Measurements from ENCODE around the gene CBLN3.

The CBLN3 gene

DNA sequence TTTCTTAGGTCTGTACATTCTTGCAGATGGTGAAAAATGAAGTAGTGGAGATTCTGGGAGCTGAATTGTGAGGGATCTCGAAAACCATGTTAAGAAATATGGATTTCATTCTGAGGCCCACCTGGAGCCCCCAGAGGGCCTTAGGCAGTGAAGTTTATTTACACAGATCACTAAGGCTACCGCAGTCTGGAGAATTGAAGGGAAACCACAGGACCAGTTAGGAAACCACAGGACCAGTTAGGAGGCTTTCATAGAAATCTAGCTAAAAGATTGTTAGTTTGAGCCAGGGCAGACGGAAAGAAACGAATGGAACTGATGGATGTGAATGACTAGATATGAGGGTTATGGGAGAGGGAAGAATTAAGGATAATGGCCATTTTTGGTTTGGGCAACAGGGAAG lies 7.2 kb downstream of the CBLN3 start:
- Mint-ChIP-seq H3K36me3 (ENCODE audit: low read depth) (no peaks in the 10 kb centered on the region), H3K4me1 (ENCODE audit: low read depth) (peaks cover 17% of the 10 kb centered on the region), H3K27me3 (peaks cover 8% of the 10 kb centered on the region), H3K9me3 (no peaks in the 10 kb centered on the region), H3K4me3 (no peak overlapping the region), H3K27ac (no peak overlapping the region)

DNA sequence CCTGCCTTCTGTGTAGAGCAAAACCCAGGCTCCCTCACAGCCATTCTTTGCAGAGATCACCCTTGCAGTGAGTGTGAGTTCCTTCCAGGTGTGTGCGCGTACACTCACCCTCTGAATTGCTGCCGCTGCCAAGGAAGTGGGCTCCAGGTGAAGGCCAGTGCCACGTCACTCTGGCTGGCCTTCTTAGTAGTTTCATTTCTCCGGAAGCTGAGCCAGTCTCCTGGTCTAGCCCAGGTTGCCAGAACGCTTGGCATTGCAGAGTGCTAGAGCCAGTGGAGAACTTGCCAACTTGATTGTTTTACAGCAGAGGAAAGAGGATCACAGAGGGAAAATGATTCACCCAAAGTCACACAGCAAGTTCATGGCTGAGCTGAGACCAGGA lies 11.0 kb downstream of the CBLN3 start:
- Mint-ChIP-seq H3K27me3 (peaks cover 8% of the 10 kb centered on the region), H3K4me3 (no peak overlapping the region), H3K4me1 (ENCODE audit: low read depth) (no peaks in the 10 kb centered on the region), H3K36me3 (ENCODE audit: low read depth) (no peaks in the 10 kb centered on the region), H3K9me3 (no peaks in the 10 kb centered on the region), H3K27ac (no peak overlapping the region)

DNA sequence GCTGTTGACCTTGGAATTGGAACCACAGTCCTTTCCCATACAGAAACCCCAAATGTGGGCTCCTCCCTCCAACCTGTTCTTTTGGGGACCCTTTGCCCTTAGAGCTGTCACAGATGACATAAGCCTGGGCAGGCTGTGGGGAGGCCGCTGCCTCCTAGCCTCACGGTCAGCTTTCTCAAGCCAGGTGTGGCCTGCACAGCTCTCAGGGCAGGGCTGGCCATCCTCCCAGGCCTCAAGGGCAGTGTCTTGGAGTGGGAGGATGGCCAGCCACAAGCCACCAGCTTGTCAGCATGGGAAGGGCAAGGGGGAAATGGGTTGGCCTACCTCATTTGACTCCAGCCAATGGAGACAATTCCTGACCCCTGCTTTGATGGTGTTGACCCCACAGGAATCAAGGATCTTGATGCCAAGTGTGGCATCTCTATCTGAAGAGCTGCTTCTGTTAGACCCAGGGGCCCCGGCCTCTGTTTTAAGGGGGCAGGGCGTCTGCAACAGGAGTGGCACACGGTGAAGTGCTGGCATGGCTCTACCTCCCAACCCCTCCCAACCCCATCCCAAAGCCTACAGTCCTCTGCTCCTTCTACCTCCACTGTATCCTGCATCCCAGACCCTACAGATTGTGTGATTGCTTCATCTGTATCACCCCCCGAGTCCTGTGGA lies 11.5 kb downstream of the CBLN3 start:
- H3K9me3 Mint-ChIP-seq: no peaks in the 10 kb centered on the region
- peaks cover 8% of the 10 kb centered on the region for H3K27me3 Mint-ChIP-seq
- no peaks in the 10 kb centered on the region for H3K36me3 Mint-ChIP-seq (ENCODE audit: low read depth)
- no peak overlapping the region for H3K27ac Mint-ChIP-seq
- no peaks in the 10 kb centered on the region for H3K4me1 Mint-ChIP-seq (ENCODE audit: low read depth)
- no peak overlapping the region for H3K4me3 Mint-ChIP-seq

DNA sequence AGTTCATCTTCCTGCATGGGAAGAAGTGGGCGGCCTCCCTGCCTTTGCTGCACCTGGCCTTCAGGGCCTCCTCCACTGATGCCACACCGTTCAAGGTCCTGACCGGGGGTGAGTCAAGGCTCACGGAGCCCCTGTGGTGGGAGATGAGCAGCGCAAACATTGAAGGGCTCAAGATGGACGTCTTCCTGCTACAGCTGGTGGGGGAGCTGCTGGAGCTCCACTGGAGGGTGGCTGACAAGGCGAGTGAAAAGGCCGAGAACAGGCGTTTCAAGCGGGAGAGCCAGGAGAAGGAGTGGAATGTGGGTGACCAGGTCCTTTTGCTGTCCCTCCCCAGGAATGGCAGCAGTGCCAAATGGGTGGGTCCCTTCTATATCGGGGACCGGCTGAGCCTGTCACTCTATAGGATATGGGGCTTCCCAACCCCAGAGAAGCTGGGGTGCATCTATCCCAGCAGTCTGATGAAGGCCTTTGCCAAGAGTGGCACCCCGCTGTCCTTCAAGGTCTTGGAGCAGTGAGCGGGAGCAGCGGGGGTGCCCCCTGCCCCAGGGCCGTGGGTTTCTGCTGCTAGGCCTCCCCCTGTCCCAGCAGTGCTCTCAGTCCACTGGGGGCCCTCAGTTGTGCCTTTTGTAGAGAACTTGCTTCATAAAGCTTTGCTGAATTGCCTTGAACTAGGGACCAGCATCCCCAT lies 12.4 kb downstream of the CBLN3 start:
- Mint-ChIP-seq H3K4me3 (no peak overlapping the region), H3K27ac (no peak overlapping the region), H3K36me3 (ENCODE audit: low read depth) (no peaks in the 10 kb centered on the region), H3K9me3 (no peaks in the 10 kb centered on the region), H3K4me1 (ENCODE audit: low read depth) (no peaks in the 10 kb centered on the region), H3K27me3 (peaks cover 8% of the 10 kb centered on the region)

DNA sequence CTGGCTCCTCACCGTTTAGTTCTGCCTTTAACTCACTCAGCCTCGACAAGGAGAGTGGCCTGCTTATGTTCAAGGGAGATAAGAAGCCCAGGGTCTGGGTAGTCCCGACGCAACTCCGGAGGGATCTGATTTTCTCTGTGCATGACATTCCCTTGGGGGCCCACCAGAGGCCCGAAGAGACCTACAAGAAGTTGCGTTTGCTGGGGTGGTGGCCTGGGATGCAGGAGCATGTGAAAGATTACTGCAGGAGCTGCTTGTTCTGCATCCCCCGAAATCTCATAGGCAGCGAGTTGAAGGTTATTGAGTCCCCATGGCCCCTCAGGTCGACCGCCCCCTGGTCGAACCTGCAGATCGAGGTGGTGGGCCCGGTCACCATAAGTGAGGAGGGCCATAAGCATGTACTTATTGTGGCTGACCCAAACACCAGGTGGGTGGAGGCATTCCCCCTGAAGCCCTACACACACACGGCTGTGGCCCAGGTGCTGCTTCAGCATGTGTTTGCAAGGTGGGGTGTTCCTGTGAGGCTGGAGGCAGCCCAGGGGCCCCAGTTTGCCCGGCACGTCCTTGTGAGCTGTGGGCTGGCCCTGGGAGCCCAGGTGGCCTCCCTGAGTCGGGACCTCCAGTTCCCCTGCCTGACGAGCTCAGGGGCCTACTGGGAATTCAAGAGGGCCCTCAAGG lies 13.1 kb downstream of the CBLN3 start:
- Mint-ChIP-seq H3K36me3 (ENCODE audit: low read depth) (no peaks in the 10 kb centered on the region), H3K4me3 (no peak overlapping the region), H3K4me1 (ENCODE audit: low read depth) (no peaks in the 10 kb centered on the region), H3K9me3 (no peaks in the 10 kb centered on the region), H3K27me3 (peaks cover 8% of the 10 kb centered on the region), H3K27ac (no peak overlapping the region)

DNA sequence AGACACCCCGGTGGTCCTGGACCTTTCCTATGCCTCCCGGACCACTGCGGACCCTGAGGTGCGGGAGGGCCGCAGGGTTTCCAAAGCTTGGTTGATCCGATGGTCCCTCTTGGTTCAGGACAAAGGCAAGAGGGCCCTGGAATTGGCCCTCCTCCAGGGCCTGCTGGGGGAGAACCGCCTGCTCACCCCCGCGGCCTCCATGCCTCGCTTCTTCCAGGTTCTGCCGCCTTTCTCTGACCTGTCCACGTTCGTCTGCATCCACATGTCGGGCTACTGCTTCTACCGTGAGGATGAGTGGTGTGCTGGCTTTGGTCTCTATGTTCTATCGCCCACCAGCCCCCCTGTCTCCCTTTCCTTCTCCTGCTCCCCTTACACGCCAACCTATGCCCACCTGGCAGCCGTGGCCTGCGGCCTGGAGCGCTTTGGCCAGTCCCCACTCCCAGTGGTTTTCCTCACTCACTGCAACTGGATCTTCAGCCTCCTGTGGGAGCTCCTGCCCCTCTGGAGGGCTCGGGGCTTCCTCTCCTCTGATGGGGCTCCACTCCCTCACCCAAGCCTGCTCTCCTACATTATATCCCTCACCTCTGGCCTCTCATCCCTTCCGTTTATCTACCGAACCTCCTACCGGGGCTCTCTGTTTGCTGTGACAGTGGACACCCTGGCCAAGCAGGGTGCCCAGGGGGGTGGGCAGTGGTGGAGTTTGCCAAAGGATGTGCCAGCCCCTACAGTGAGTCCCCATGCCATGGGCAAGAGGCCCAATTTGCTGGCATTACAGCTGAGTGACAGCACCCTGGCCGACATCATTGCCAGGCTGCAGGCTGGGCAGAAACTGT lies 13.8 kb downstream of the CBLN3 start:
- no peaks in the 10 kb centered on the region for H3K36me3 Mint-ChIP-seq (ENCODE audit: low read depth)
- H3K4me1 Mint-ChIP-seq (ENCODE audit: low read depth): no peaks in the 10 kb centered on the region
- H3K27ac Mint-ChIP-seq: no peak overlapping the region
- no peak overlapping the region for H3K4me3 Mint-ChIP-seq
- peaks cover 8% of the 10 kb centered on the region for H3K27me3 Mint-ChIP-seq
- H3K9me3 Mint-ChIP-seq: no peaks in the 10 kb centered on the region

DNA sequence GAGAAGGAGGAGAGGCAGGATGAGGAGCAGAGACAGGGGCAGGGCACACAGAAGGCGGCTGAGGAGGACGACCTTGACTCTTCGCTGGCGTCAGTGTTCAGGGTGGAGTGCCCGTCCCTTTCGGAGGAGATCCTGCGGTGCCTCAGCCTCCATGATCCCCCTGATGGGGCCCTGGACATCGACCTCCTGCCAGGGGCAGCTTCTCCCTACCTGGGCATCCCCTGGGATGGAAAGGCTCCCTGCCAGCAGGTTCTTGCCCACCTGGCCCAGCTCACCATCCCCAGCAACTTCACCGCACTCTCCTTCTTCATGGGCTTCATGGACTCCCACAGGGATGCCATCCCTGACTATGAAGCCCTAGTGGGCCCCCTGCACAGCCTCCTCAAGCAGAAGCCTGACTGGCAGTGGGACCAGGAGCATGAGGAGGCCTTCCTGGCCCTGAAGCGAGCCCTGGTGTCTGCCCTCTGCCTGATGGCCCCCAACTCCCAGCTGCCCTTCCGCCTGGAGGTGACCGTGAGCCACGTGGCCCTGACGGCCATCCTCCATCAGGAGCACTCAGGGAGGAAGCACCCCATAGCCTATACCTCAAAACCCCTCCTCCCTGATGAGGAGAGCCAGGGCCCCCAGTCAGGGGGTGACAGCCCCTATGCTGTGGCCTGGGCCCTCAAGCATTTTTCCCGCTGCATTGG lies 14.6 kb downstream of the CBLN3 start:
- Mint-ChIP-seq H3K27me3 (peaks cover 8% of the 10 kb centered on the region), H3K4me1 (ENCODE audit: low read depth) (no peaks in the 10 kb centered on the region), H3K4me3 (no peak overlapping the region), H3K9me3 (no peaks in the 10 kb centered on the region), H3K27ac (no peak overlapping the region), H3K36me3 (ENCODE audit: low read depth) (no peaks in the 10 kb centered on the region)

DNA sequence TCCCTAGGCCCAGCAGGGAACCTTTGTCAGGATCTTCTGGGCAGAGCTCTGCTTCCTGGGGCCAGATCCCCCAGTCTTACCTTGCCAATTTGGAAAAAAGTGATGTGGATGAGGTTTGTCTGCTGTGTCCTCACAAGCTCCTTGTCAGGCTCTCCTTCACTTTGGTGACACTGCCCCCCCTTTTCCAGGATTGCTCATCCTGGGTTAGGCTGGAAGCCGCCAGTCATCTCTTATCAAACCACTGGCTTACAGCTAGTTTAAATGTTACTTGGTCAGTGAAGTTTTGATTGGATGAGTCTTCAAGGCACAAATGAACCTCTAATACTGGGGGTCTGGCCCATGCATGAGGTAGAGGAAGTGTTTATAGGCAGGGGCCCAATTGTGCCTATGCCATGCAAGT lies 15.4 kb downstream of the CBLN3 start:
- Mint-ChIP-seq H3K27me3 (peaks cover 5% of the 10 kb centered on the region), H3K36me3 (ENCODE audit: low read depth) (no peaks in the 10 kb centered on the region), H3K9me3 (no peaks in the 10 kb centered on the region), H3K27ac (no peak overlapping the region), H3K4me1 (ENCODE audit: low read depth) (no peaks in the 10 kb centered on the region), H3K4me3 (no peak overlapping the region)

DNA sequence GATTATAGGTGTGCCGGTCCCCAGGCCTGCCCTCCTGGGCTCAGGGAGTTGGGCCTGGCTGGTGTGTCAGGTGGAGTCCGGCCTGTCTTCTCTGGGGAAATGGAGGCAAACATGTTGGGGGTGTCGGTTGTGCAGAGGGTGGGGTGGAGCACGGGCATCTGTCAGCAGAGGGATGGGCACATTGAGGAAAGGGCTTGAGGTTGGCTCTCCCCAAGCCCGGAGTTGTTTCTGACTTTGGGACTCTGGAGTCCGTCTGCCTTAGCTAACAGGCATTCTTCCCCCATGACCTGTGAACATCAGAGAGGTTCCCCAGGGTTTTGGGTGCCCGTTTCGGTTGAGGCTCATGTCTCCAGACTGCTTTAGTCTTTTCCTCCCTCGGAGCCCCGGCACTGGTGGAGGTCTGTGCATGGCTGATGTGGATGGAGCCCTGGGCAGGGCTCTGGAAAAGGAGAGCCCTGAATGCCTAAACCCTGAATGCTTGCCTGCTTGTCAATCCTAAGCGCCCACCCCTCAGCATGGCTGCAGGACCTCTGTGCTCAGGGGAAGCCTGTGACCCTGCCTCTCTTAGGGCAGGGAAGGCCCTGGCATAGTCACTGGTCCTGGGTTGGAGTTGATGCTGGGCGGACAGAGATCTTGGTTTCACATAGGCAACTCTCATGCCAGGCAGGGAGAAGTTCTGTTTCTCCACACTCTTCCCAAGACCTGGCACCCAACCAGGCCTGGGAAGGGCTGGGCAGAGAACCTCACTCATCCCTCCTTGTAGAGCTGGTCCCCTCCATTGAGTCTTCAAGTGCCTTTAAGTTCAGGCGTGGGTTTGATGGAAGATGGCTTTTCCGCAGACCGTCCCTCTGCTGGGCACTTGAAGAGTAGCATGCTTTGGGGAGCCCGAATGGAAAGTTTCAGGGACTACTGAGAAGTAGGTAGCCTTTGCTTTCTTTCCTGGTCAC lies 17.8 kb downstream of the CBLN3 start:
- no peaks in the 10 kb centered on the region for H3K9me3 Mint-ChIP-seq
- H3K27me3 Mint-ChIP-seq: no peaks in the 10 kb centered on the region
- no peak overlapping the region for H3K27ac Mint-ChIP-seq
- H3K4me1 Mint-ChIP-seq (ENCODE audit: low read depth): no peaks in the 10 kb centered on the region
- no peak overlapping the region for H3K4me3 Mint-ChIP-seq
- H3K36me3 Mint-ChIP-seq (ENCODE audit: low read depth): no peaks in the 10 kb centered on the region

DNA sequence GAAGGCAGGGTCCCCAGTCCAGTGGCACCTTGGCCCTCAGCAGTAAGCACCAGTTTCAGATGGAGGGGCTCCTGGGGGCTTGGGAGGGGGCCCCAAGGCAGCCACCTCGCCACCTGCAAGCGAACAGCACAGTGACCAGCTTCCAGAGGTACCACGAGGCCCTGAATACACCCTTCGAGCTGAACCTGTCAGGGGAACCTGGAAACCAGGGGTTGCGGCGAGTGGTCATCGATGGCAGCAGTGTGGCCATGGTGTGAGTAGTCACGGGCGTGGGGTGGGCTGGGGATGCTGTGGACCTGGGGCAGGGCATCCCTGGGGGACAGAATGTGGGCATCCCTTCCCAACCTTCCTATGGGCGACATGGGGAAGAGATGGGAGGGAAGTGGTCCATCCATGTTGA lies 19.5 kb downstream of the CBLN3 start:
- Mint-ChIP-seq H3K4me3 (no peak overlapping the region), H3K27ac (no peak overlapping the region), H3K27me3 (peaks cover 6% of the 10 kb centered on the region), H3K4me1 (ENCODE audit: low read depth) (no peaks in the 10 kb centered on the region), H3K36me3 (ENCODE audit: low read depth) (no peaks in the 10 kb centered on the region), H3K9me3 (no peaks in the 10 kb centered on the region)

DNA sequence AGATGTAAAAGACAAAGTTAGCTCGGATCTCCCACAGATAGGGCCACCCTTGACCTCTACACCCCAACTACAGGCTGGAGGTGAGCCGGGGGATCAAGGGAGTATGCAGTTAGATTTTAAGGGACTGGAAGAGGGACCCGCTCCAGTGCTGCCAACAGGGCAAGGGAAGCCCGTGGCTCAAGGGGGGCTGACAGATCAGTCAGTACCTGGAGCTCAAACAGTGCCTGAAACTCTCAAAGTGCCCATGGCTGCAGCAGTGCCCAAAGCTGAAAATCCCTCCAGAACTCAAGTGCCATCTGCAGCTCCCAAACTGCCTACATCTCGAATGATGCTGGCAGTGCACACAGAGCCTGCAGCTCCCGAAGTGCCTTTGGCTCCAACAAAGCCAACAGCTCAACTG lies 20.3 kb downstream of the CBLN3 start:
- Mint-ChIP-seq H3K27ac (no peak overlapping the region), H3K27me3 (peaks cover 8% of the 10 kb centered on the region), H3K9me3 (no peaks in the 10 kb centered on the region), H3K4me1 (ENCODE audit: low read depth) (no peaks in the 10 kb centered on the region), H3K36me3 (ENCODE audit: low read depth) (no peaks in the 10 kb centered on the region), H3K4me3 (no peak overlapping the region)

DNA sequence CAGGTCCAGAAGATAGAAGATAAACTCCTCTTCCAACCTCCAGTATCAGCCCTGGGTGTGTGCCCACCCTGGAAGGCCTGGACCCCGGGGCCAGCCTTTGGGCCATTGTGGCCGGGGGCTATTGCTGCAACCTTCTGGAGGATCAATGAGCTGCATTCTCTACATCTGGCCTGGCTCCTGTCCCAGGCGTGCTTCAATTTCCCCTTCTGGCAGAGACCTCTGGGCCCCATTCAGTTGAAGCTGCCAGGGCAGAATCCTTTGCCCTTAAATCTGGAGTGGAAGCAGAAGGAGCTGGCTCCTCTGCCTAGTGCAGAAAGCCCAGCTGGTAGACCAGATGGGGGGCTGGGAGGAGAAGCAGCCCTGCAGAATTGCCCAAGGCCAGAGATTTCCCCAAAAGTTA lies 20.7 kb downstream of the CBLN3 start:
- Mint-ChIP-seq H3K9me3 (no peaks in the 10 kb centered on the region), H3K27ac (no peak overlapping the region), H3K27me3 (peaks cover 11% of the 10 kb centered on the region), H3K36me3 (ENCODE audit: low read depth) (no peaks in the 10 kb centered on the region), H3K4me3 (no peak overlapping the region), H3K4me1 (ENCODE audit: low read depth) (no peaks in the 10 kb centered on the region)

DNA sequence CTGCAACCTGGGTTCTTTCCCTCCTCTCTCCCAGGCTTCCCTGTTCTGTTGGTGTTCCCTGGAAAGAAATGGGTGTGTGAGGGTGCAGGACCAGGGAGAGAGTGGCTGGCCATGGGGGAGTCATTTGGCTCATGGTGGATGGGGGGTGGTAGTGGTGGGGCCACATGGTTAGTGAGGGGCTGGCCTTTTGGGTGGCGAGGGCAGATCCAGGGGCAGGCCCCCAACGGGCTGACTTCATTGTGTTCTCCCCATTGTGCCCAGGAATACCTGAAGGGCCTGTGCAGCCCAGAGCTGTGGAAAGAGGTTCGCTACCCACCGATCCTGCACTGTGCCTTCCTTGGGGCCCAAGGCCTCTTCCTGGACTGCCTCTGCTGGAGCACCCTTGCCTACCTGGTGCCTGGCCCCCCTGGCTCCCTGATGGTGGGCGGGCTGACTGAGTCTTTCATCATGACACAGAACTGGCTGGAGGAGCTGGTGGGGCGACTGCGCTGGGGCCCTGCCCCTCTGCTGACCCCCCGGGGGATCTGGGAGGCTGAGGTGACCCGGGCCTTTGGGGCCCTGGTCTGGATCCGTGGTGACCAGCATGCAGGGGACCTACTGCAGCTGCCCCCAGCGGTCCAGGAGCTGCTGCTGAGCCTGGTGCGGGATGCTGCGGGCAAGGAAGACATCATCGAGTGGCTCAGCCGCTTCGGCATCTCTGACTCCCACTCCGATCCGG lies 21.7 kb downstream of the CBLN3 start:
- Mint-ChIP-seq H3K4me3 (no peak overlapping the region), H3K27me3 (peaks cover 11% of the 10 kb centered on the region), H3K36me3 (ENCODE audit: low read depth) (no peaks in the 10 kb centered on the region), H3K27ac (no peak overlapping the region), H3K9me3 (no peaks in the 10 kb centered on the region), H3K4me1 (ENCODE audit: low read depth) (no peaks in the 10 kb centered on the region)
